Upper lobe of left lung (tissue), 4 donors: ENCODE measurements around the gene KRTAP2-2.

ENCODE experiments used
- CTCF ChIP-seq, 6 experiments: fragments of 450-650 bp in 4 of 6; fragments of 200-600 bp in 2 of 6; sonication (generic) in 2 of 6; IDR thresholded peaks; one replicate each; pipeline ENCODE4 v1.5.1; 2016 to 2019; ENCODE audit warnings: antibody characterized with exemption in 6 of 6
- POLR2A ChIP-seq, 4 donors: fragments of 450-650 bp; IDR thresholded peaks; one replicate each; pipeline ENCODE4 v1.5.1; 2016 to 2017; ENCODE audit warnings: antibody characterized with exemption in 4 of 4, mild to moderate bottlenecking in 2 of 4

GRCh38 chr17:41065829-41066624 lies 11.0 kb upstream of the KRTAP2-2 start, which contains the start of gene KRTAP2-4:
- no peak for TF ChIP-seq POLR2A (IDR thresholded peaks at IDR 0.05)
- TF ChIP-seq CTCF (IDR thresholded peaks at IDR 0.05): no peak
